GM12892 (cell line): ENCODE results near the gene RBFOX2.

Experiments
- DNase-seq: peaks from one replicate; pipeline ENCODE4 v3.0.0; 2011; ENCODE audit not compliant: insufficient read length
- FAIRE-seq: peaks from 2 replicates; lab custom pipeline; 2011; peaks lifted over from hg19 to GRCh38; lab: Jason Lieb, UNC
- POLR2A ChIP-seq: IDR thresholded peaks from 2 replicates; pipeline ENCODE4 v1.6.1; 2011; ENCODE audit warnings: low read depth, low read length, control low read depth
- POLR2AphosphoS5 ChIP-seq: IDR thresholded peaks from 2 replicates; pipeline ENCODE4 v1.6.1; 2011; ENCODE audit warnings: low read depth, low read length, control low read depth
- TAF1 ChIP-seq: IDR thresholded peaks from 2 replicates; pipeline ENCODE4 v1.6.1; 2011; ENCODE audit warnings: low read depth, mild to moderate bottlenecking, control low read depth, low read length, borderline replicate concordance

RBFOX2 gene

DNA sequence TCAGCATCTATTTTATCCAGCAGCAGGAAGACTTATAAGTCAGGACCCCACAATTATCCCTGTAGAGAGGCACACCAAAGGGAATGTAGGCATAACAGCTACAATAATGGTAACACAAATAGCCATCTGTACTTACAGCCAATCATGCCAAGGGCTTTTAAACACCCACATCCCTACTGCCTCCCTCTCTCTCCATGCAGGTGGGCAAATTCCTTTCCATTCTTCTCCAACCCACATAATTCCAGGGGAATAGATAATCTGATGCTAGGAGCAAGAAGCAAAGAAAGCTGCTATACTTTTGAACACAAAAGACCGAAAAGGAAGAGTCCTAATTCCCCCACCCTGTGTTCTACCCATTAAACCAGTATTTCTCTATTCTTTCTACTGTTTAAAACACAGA is 46.7 kb downstream of the RBFOX2 start:
- no peak for TF ChIP-seq POLR2AphosphoS5
- TF ChIP-seq TAF1: no peak
- TF ChIP-seq POLR2A: no peak
- DNase-seq (no peak), FAIRE-seq (no peak)

DNA sequence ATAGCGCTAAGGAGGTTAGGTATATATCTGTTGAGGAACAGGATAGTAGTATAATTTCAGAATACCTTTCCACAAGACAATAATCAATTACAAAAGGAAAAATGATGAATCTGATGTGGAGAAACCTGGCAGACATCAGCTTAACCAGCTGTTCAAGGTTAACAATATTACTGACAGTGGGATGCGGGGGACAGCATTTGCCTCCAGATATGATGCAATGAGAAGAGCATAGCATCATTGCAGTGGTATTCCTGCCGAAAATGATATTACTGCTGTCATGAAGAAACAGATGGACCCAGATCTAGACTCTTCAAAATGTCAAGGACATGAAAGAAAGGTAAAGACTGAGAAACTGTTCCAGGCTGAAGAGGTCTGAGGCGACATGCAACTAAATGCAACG is 49.7 kb downstream of the RBFOX2 start:
- FAIRE-seq: no peak
- TF ChIP-seq TAF1 (no peak), POLR2AphosphoS5 (no peak), POLR2A (no peak)
- DNase-seq: no peak

DNA sequence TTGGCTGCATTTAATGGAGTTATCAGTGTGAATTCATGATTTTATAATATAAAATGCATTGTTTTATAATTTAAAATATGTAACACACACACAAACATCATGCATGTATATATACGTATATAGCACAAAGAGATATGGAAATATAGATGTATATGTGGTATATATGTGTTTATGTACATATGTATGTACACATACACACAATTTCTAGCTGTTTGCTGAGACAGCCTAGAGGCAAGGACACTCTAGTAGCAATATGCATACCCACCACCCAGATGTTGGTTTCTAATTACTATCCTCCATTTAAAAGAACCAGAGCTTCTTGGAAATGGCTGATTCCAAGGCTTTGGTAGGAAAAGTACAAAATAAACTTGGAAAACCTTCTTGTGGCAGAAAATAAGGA is 50.4 kb downstream of the RBFOX2 start:
- no peak for FAIRE-seq
- DNase-seq: no peak
- TF ChIP-seq POLR2A (no peak), POLR2AphosphoS5 (no peak), TAF1 (no peak)

DNA sequence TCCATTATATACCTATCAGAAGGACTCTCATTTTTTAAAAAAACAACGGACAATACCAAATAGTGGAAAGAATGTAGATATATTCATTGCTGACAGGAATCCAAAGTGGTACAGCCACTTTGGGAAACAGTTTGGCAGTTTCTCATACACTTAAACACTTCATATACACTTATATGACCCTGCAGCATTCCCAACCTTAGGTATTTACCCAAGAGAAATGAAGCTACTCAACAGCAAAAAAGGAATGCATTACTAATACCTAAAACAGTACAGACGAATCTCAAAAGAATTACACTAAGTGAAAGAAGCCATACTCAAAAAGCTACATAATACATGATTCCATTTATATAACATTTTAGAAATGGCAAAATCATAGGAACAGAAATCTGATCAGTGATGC is 51.5 kb downstream of the RBFOX2 start:
- TF ChIP-seq TAF1 (no peak), POLR2AphosphoS5 (no peak), POLR2A (no peak)
- DNase-seq (no peak), FAIRE-seq (no peak)

DNA sequence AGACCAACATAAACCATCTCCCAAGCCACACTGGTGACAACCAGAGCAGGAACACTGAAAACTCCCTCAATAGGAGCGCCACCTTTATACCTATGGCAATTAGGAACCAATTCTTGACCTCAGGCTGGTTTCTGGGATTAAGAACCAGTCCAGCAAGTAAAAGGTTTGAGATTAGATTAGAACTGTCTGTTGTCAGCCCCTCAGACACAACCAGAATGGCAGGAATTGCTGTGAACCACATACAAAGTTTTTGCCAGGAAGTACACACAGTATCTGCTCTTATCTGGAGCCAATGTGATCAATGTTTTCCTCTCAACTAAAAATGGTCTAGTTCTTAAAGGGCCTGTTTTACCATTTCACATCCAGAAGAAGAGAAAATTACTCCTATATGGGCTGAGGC is 55.2 kb downstream of the RBFOX2 start:
- DNase-seq (no peak), FAIRE-seq (no peak)
- TF ChIP-seq POLR2AphosphoS5: no peak
- no peak for TF ChIP-seq POLR2A
- no peak for TF ChIP-seq TAF1

DNA sequence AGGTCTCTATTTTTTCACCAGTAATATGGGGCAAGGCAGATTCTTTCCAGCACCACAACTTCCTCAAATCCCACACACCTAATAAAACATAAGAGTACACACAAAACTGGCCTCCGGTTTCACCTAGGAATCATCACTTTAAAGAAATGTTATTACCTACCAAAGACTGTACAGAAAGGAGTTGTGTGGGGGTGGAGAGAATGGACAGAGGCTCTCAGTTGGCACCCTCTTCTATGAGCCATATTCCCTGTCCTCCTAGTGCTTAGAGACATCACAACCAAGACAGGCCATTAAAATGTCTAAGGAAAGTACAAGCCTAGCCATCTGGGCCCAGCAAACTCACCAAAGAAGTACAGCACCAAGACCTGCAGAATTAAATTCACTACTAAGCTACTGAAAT is 56.1 kb downstream of the RBFOX2 start:
- FAIRE-seq (no peak), DNase-seq (no peak)
- TF ChIP-seq POLR2AphosphoS5: no peak
- TF ChIP-seq POLR2A: no peak
- no peak for TF ChIP-seq TAF1

DNA sequence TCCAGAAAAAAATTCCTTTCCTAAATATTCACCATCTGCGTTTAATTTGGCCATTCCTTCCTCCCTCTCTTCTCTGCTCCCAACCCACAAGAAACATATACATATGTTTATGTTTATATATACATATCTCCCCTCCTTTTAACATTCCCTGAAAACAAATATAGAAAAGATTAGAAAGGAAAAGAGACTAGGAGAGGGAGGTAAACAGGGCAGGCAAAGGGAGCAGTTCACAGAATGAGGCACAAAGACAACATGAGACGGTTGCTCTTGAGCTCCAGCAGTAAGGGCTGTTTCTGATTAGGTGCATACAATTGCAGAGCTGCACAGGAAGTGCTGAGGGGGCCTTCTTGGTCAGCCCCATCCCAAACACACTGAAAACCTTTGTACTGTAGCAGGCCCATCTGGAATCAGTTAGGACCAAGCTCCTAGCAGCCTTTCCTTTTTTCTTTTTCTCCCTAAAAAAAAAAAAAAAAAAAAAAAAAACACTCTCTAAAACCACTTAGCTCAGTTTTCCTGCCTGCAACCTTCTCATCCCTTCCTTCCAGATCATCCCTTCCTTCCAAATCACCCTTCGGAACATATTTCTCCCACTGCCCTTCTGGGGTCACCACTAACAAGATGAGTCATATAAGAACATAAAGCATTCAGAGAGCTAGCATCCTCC is 57.0 kb downstream of the RBFOX2 start:
- DNase-seq (no peak), FAIRE-seq (no peak)
- no peak for TF ChIP-seq POLR2A
- TF ChIP-seq POLR2AphosphoS5: no peak
- TF ChIP-seq TAF1: no peak

DNA sequence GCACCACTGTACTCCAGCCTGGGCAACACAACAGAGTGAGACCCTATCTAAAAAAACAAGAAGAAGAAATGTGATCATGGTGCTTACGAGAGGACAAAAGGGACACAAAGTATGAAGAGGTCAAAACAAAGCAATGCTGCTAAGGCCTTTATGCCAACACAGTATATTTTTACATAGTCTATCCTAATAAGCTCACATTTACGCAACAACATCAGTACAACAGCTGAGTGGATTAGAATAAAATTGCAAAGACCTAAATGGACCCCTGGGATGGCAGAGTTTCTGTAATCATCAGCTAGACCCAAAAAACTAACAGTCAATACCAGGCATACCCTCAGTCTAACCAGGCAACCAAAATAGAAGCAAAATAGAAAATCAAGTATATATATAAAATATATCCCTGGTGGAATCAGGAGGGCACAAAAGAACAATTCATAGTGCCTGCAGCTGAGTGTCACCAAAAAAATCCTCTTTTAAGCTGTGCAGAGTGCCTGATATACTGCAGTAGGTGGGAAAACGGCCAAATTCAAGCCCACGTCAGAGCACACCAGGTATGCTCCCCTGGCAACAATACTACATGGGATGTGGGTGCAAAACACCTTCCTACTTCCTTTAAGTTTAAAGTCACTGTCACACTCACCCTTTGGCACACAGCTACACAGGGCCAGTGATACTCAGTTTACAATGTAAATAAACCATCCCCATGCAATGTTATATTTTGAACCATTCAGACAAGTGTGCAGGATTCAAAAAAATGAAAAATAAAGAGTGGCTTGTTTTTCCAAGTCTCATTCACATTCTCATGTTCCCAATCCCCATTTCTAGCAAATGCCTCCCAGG is 57.8 kb downstream of the RBFOX2 start:
- TF ChIP-seq TAF1 (no peak), POLR2AphosphoS5 (no peak), POLR2A (no peak)
- no peak for DNase-seq
- FAIRE-seq: no peak

DNA sequence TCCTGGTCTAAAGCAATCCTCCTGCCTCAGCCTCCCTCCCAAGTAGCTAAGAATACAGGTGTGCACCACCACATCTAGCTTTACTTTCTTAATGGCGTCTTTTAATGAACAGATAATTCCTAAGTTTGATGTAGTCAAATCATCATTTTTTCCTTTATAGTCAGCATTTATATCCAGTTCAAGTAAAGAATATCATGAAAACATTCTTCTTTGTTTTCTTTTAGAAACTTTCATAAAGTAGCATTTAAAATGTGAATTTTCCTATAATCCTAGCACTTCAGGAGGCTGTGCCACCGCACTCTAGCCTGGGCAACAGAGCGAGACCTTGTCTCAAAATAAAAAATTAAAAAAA is 61.6 kb downstream of the RBFOX2 start:
- TF ChIP-seq POLR2A (no peak), TAF1 (no peak), POLR2AphosphoS5 (no peak)
- no peak for DNase-seq
- no peak for FAIRE-seq

DNA sequence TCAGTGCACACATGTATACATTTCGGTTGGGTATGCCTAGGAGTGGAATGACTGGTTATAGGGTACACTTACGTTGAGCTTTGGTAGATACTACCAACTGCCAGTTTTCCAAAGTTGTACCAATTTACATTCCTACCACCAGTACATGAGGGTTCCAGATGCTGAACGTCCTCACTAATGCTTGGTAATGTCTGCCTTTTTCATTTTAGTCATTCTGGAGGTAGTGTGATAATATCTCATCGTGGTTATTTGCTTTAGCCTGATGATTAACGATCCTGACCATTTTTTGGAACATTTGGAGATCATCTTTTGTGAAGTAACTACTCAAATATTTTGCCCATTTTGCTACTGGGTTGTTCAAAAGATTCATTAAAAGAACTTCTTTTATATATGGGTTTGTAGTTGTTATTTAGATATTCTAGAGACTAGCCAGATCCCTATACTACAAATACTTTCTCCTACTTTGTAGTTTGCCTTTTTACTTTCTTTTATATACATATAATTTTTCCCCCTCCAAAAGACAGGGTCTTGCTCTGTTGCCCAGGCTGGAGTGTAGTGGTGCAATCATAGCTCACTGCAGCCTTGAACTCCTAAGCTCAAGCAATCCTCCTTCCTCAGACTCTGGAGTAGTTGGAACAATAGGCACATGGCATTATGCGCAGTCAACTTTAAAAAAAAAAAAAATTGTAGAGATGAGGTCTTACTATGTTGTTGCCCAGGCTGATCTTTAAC is 62.1 kb downstream of the RBFOX2 start:
- no peak for TF ChIP-seq POLR2AphosphoS5
- no peak for TF ChIP-seq POLR2A
- no peak for TF ChIP-seq TAF1
- no peak for FAIRE-seq
- no peak for DNase-seq

DNA sequence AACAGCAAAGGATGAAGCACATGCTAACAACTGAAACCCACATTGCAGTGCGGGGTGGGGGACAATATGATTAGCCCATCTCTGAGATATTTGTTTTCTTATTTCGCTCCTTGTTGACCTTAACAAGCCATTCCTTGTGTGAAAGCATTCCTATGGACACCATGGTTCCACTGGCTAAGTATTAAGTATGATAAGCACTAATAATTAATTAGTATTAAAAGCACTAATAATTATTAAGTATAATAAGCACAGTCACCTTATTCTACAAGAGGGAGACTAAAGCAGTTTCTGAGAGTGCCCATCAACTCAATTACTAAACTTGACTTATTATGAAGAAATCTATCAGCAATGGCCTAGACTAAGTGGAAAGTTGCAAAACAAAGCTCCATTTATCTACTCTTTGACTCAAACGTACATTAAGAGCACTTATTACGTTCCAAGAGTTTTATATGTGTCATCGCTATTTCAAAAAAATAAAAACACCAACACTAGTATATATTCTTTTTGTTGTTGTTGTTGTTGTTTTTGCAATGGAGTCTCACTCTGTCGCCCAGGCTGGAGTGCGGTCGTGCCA is 65.3 kb downstream of the RBFOX2 start:
- TF ChIP-seq POLR2A (no peak), POLR2AphosphoS5 (no peak), TAF1 (no peak)
- DNase-seq (no peak), FAIRE-seq (no peak)

DNA sequence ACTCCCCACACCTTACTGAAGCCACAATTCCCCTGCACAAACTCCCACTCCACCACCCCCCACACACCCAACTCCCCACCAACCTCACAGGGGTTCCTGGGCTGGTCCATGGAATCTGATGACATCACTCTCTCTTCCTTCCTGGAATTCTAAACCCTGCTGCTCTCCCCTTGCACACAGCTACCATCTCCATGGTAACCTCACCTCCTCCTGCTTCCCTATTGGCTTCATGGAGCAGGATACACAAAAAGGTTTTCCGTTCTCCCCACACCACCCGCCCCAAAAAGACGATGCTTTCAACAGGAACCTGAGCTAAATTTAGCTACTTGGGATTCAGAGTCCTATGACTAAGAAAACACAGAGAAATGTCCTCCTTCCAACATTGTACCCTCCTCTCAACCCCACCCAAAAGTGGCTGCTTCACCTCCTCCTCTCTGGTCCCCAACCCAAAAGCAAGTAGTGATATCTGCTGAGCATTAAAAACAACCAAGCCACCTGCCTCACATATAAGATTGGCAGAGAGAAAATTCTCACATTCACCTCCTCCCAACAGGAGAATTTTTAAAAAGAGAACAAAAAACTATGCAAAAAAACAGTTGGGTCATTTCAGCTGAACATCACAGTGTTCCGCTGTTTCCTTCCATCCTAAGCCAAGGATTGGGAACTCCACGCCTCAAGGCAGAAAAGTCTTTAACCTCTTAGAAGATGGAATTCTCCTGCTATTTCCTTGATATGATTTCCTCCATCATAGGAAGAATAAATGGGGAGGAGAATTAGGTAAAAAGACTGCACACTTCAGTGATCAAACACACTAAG is 66.9 kb downstream of the RBFOX2 start:
- no peak for TF ChIP-seq POLR2AphosphoS5
- no peak for TF ChIP-seq POLR2A
- no peak for TF ChIP-seq TAF1
- DNase-seq (no peak), FAIRE-seq (no peak)
